ENCODE results near the gene TBX5. TPM values are rescaled to one million over a fixed set of nuclear protein-coding genes. Genes with fewer than 3 reads are reported as not detected.

Gene TBX5
- total RNA-seq, 2 donors from 2014 or later = 238 to 345 TPM

- H3K4me1 ChIP-seq = peaks cover 0 to 27% of the 10 kb centered on the region in 2 donors
- no peak for DNase-seq (ENCODE audit: low spot score)
- H3K27ac ChIP-seq = peak overlapping the region; percentile 88 to 90
- no peaks in the 10 kb centered on the region for H3K27me3 ChIP-seq
- H3K4me3 ChIP-seq = peak overlapping the region; percentile 51 to 64
- no peaks in the 10 kb centered on the region for H3K9me3 ChIP-seq
- peaks cover 23% of the 10 kb centered on the region for H3K36me3 ChIP-seq
- no peak for TF ChIP-seq CTCF (IDR thresholded peaks at IDR 0.05)
Measured at GRCh38 chr12:114406984-114407841, 1.3 kb upstream of the TBX5 start.

- peak overlapping the region; percentile 88 to 90 for H3K27ac ChIP-seq
- peaks cover 0 to 27% of the 10 kb centered on the region in 2 donors for H3K4me1 ChIP-seq
- no peaks in the 10 kb centered on the region for H3K27me3 ChIP-seq
- TF ChIP-seq CTCF (IDR thresholded peaks at IDR 0.05) = no peak
- H3K36me3 ChIP-seq = peaks cover 28% of the 10 kb centered on the region
- no peak for DNase-seq (ENCODE audit: low spot score)
- H3K4me3 ChIP-seq = peak overlapping the region; percentile 51 to 64
- H3K9me3 ChIP-seq = no peaks in the 10 kb centered on the region
Measured at GRCh38 chr12:114406316-114406983, 506 bp upstream of the TBX5 start.

- Histone ChIP-seq H3K4me1 (peaks cover 0 to 28% of the 10 kb centered on the region in 2 donors), H3K9me3 (no peaks in the 10 kb centered on the region), H3K27ac (peak overlapping the region; percentile 88 to 90), H3K27me3 (no peaks in the 10 kb centered on the region), H3K36me3 (peaks cover 28% of the 10 kb centered on the region), H3K4me3 (peak overlapping the region; percentile 51 to 64)
- no peak for DNase-seq (ENCODE audit: low spot score)
- TF ChIP-seq CTCF (IDR thresholded peaks at IDR 0.05) = no peak
Measured at GRCh38 chr12:114404926-114405518, 922 bp downstream of the TBX5 start.

- Histone ChIP-seq H3K27me3 (no peaks in the 10 kb centered on the region), H3K4me3 (peak overlapping the region; percentile 51 to 64), H3K36me3 (peaks cover 34% of the 10 kb centered on the region), H3K9me3 (no peaks in the 10 kb centered on the region), H3K4me1 (peaks cover 0 to 34% of the 10 kb centered on the region in 2 donors), H3K27ac (peak overlapping the region; percentile 88 to 90)
- DNase-seq (ENCODE audit: low spot score) = no peak
- no peak for TF ChIP-seq CTCF (IDR thresholded peaks at IDR 0.05)
Measured at GRCh38 chr12:114404083-114404925, 1.6 kb downstream of the TBX5 start.

GRCh38 chr12:114403690-114404066 is 2.3 kb downstream of the TBX5 start:
- Histone ChIP-seq H3K27ac (peak overlapping the region; percentile 88 to 90), H3K4me3 (peak overlapping the region; percentile 14 to 64), H3K27me3 (no peaks in the 10 kb centered on the region), H3K36me3 (peaks cover 36% of the 10 kb centered on the region), H3K4me1 (peaks cover 0 to 36% of the 10 kb centered on the region in 2 donors), H3K9me3 (no peaks in the 10 kb centered on the region)
- no peak for DNase-seq (ENCODE audit: low spot score)
- no peak for TF ChIP-seq CTCF (IDR thresholded peaks at IDR 0.05)

Measured in right atrium auricular region (tissue), 2 donors.